GM12878 (cell line): ENCODE results near the gene MITF. TPM values are rescaled to one million over a fixed set of nuclear protein-coding genes. Genes with fewer than 3 reads are reported as not detected.

Source experiments
- ATAC-seq: fragments of 200-7000 bp; cut with Tn5 transposase; 3 replicates; pipeline ENCODE4 v1.9.1; 2020; ENCODE audit warnings: mild to moderate bottlenecking, moderate library complexity
- BruUV-seq: library from RNA; stranded (reverse); fragments of 400-500 nt; replicated peaks from 2 replicates; lab custom pipeline; 2021; lab: Mats Ljungman, UMichigan
- CTCF ChIA-PET: fragments of 300-600 bp; sonication (Branson Sonifier 250); formaldehyde crosslinking; extraction: SDS; loops from one replicate; lab custom pipeline; 2021; ENCODE audit warnings: inconsistent platforms; lab: Yijun Ruan, JAX
- POLR2A ChIA-PET: fragments of 350-600 bp; formaldehyde crosslinking; extraction: SDS; loops from one replicate; lab custom pipeline; 2021; ENCODE audit warnings: inconsistent platforms; lab: Charles Lee
- RAD21 ChIA-PET: fragments of 300-600 bp; sonication (Branson Sonifier 250); formaldehyde crosslinking; loops from one replicate; lab custom pipeline; 2023; ENCODE audit warnings: antibody characterized with exemption; ENCODE audit not compliant: unreplicated experiment; lab: Charles Lee
- SMC1A ChIA-PET: fragments of 300-600 bp; sonication (Branson Sonifier 250); formaldehyde crosslinking; loops from one replicate; lab custom pipeline; 2023; ENCODE audit not compliant: unreplicated experiment, uncharacterized antibody; lab: Charles Lee
- DNase-seq: peaks from one replicate; pipeline ENCODE4 v3.0.0-alpha.2; 2011; ENCODE audit warnings: low read depth, low spot score
- FAIRE-seq: peaks from 3 replicates; lab custom pipeline; 2011; peaks lifted over from hg19 to GRCh38; lab: Jason Lieb, UNC
- H2AFZ ChIP-seq: 2 replicates; pipeline ENCODE4 v1.6.0; 2011; ENCODE audit warnings: low read depth, low read length, control low read depth; ENCODE audit not compliant: control insufficient read depth
- H3K27ac ChIP-seq: 2 replicates; pipeline ENCODE4 v1.5.1; 2011; ENCODE audit warnings: control low read depth; ENCODE audit not compliant: control insufficient read depth, insufficient read depth
- H3K27me3 ChIP-seq, 2 experiments: replicated peaks in 1 of 2; 2 replicates each; pipeline versions ENCODE4 v1.6.0 to v1.6.1; 2011; ENCODE audit warnings: low read length in 1 of 2; ENCODE audit not compliant: control insufficient read depth in 2 of 2, insufficient read depth in 2 of 2
- H3K36me3 ChIP-seq, 2 experiments: 2 replicates each; pipeline ENCODE4 v1.5.1; 2011; ENCODE audit warnings: low read length in 1 of 2; ENCODE audit not compliant: control insufficient read depth in 2 of 2, insufficient read depth in 2 of 2
- H3K4me1 ChIP-seq: 2 replicates; pipeline ENCODE4 v1.6.1; 2011; ENCODE audit warnings: mild to moderate bottlenecking, low read length, moderate library complexity, mixed read lengths; ENCODE audit not compliant: control insufficient read depth, insufficient read depth
- H3K4me2 ChIP-seq: 2 replicates; pipeline ENCODE4 v1.6.0; 2011; ENCODE audit warnings: control low read depth; ENCODE audit not compliant: control insufficient read depth, insufficient read depth
- H3K4me3 ChIP-seq: fragments of 200-600 bp; sonication (generic); 2 replicates; pipeline ENCODE4 v1.5.1; 2016
- H3K79me2 ChIP-seq: 2 replicates; pipeline ENCODE4 v1.6.0; 2011; ENCODE audit warnings: low read length; ENCODE audit not compliant: control insufficient read depth, insufficient read depth
- H3K9ac ChIP-seq: 2 replicates; pipeline ENCODE4 v1.8.0; 2011; ENCODE audit warnings: low read length, control low read depth, mixed read lengths; ENCODE audit not compliant: control insufficient read depth, insufficient read depth
- H3K9me3 ChIP-seq: replicated peaks from 3 replicates; pipeline ENCODE4 v1.5.1; 2011; ENCODE audit warnings: mild to moderate bottlenecking, low read length; ENCODE audit not compliant: control insufficient read depth, insufficient read depth
- H4K20me1 ChIP-seq: 2 replicates; pipeline ENCODE4 v1.6.0; 2011; ENCODE audit not compliant: control insufficient read depth, insufficient read depth
- CBX5 ChIP-seq: sonication (generic); IDR thresholded peaks from 2 replicates; pipeline ENCODE4 v1.6.1; 2016; ENCODE audit warnings: low read depth, moderate library complexity, mild to moderate bottlenecking, inconsistent platforms
- IRF4 ChIP-seq: IDR thresholded peaks from 2 replicates; pipeline ENCODE4 v1.6.1; 2011; ENCODE audit warnings: low read depth, low read length
- JUNB ChIP-seq: IDR thresholded peaks from 2 replicates; pipeline ENCODE4 v1.6.1; 2016; ENCODE audit warnings: antibody characterized with exemption, mild to moderate bottlenecking
- KLF5 ChIP-seq: fragments of 450-650 bp; IDR thresholded peaks from 2 replicates; pipeline ENCODE4 v1.6.1; 2014; ENCODE audit warnings: mild to moderate bottlenecking; ENCODE audit not compliant: partially characterized antibody
- MEF2B ChIP-seq: fragments of 450-650 bp; IDR thresholded peaks from 2 replicates; pipeline ENCODE4 v1.6.1; 2018; ENCODE audit warnings: mild to moderate bottlenecking, moderate library complexity; ENCODE audit not compliant: partially characterized antibody, poor library complexity, severe bottlenecking
- NFYA ChIP-seq: IDR thresholded peaks from 2 replicates; pipeline ENCODE4 v1.6.1; 2011; ENCODE audit warnings: low read depth, mild to moderate bottlenecking, low read length, improper control_type of control experiment, borderline replicate concordance
- RELA ChIP-seq: fragments of 450-650 bp; IDR thresholded peaks from 2 replicates; pipeline ENCODE4 v1.8.0; 2014; ENCODE audit warnings: borderline replicate concordance; ENCODE audit not compliant: partially characterized antibody
- SRF ChIP-seq, 2 experiments: IDR thresholded peaks; 2 replicates each; pipeline ENCODE4 v1.6.1; 2011; ENCODE audit warnings: low read depth in 2 of 2, low read length in 2 of 2, mild to moderate bottlenecking in 1 of 2, moderate library complexity in 1 of 2
- TCF3 ChIP-seq: IDR thresholded peaks from 2 replicates; pipeline ENCODE4 v1.6.1; 2012; ENCODE audit warnings: low read depth, mild to moderate bottlenecking, low read length, borderline replicate concordance; ENCODE audit not compliant: insufficient read depth
- ZNF207 ChIP-seq: fragments of 450-650 bp; IDR thresholded peaks from 2 replicates; pipeline ENCODE4 v1.6.1; 2014; ENCODE audit warnings: antibody characterized with exemption, mild to moderate bottlenecking, borderline replicate concordance
- ZNF217 ChIP-seq: fragments of 450-650 bp; IDR thresholded peaks from 2 replicates; pipeline ENCODE4 v1.6.1; 2017; ENCODE audit warnings: antibody characterized with exemption, mild to moderate bottlenecking
- ZSCAN29 ChIP-seq: fragments of 450-650 bp; IDR thresholded peaks from 2 replicates; pipeline ENCODE4 v1.6.1; 2017; ENCODE audit warnings: mild to moderate bottlenecking, moderate library complexity
- WGBS: methylation state at CpG from one replicate; pipeline ENCODE4 v1.1.6; 2016; ENCODE audit warnings: low lambda C conversion rate; ENCODE audit not compliant: insufficient replicate concordance, insufficient coverage; ENCODE audit errors: missing lambda C conversion rate; 5-methylcytosine and 5-hydroxymethylcytosine counted together
- in situ Hi-C: fragments of 300-500 bp; cut with MboI; formaldehyde crosslinking; loops from 9 replicates; pipeline ENCODE4 v1.14.3; 2018; ENCODE audit warnings: mixed read lengths
- intact Hi-C: fragments of 100-400 bp; cut with micrococcal nuclease; formaldehyde crosslinking; loops from one replicate; pipeline ENCODE4 v1.14.2; 2022; ENCODE audit not compliant: unreplicated experiment
- polyA plus RNA-seq, 11 experiments: library from polyadenylated mRNA; depleted of rRNA in 4 of 11; unstranded in 6 of 11; stranded (reverse) in 5 of 11; fragments of >200 nt; fragmentation: Nextera tagmentation in 4 of 11; fragmentation: Illumina TruSeq in 1 of 11; extraction: Ambion mirVana in 4 of 11; extraction: Trizol in 1 of 11; gene quantifications; 1 replicate in 1 of 11; 2 replicates in 10 of 11; pipeline versions ENCODE4 v1.2.1 to v1.2.3, GENCODE V29; 2011 to 2016; ENCODE audit warnings: inconsistent platforms in 2 of 11, missing spikeins in 2 of 11, low read depth in 1 of 11
- total RNA-seq, 4 experiments: library from RNA; depleted of rRNA in 3 of 4; stranded (reverse); fragments of >200 nt in 3 of 4; fragmentation: Illumina TruSeq in 1 of 4; extraction: Trizol in 1 of 4; gene quantifications; 2 replicates each; pipeline versions ENCODE4 v1.2.1 to v1.2.3, GENCODE V29; 2013 to 2021
- TF ChIP-seq, protein P1 (sequence below): IDR thresholded peaks from 2 replicates; pipeline ENCODE4 v1.6.1; 2012; ENCODE audit warnings: low read depth, low read length, improper control_type of control experiment
- TF ChIP-seq, protein P2 (sequence below): fragments of 450-650 bp; IDR thresholded peaks from 2 replicates; pipeline ENCODE4 v1.6.1; 2016; ENCODE audit warnings: mild to moderate bottlenecking
- TF ChIP-seq, protein P3 (sequence below): IDR thresholded peaks from 2 replicates; pipeline ENCODE4 v1.6.1; 2011; ENCODE audit warnings: mild to moderate bottlenecking, low read depth, low read length, moderate library complexity; ENCODE audit not compliant: insufficient replicate concordance
- TF ChIP-seq, protein P4 (sequence below): IDR thresholded peaks from 2 replicates; pipeline ENCODE4 v1.6.1; 2012; ENCODE audit warnings: low read depth, low read length, improper control_type of control experiment

MITF gene
- total and polyA plus RNA-seq, 10 of the 15 experiments (the other 5 are each of a cell fraction or from before 2014, with no cell fraction given), result under 0.01 to 0.90 (median 0.06) TPM; not detected in 3

DNA sequence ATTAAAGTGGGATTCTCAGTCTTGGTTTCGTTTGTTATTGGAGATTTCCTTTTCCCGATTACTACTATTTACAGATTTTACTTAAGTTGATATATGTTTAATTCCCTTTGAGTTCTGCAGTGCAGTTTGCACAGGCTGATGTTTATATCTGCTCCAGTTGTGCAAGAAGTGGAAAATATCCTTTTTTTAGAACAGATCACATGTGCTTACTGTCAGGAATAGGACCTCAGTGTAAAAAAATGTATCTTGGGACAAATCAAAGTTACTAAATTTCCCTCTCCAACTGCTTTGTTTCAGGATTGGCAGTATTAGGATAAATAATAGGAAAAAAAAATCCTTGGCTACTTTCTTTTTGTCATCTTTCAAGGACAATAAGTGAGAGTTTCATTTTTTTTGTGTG lies 6.9 kb downstream of the MITF start:
- Histone ChIP-seq H3K4me3 (no peak overlapping the region), H3K9me3 (no peaks in the 10 kb centered on the region), H3K4me1 (no peaks in the 10 kb centered on the region), H3K27me3 (no peaks in the 10 kb centered on the region; a peak in 1 of 4 replicates), H3K36me3 (no peaks in the 10 kb centered on the region), H4K20me1 (no peaks in the 10 kb centered on the region), H3K79me2 (no peaks in the 10 kb centered on the region), H3K27ac (no peak overlapping the region), H3K4me2 (no peak overlapping the region), H2AFZ (no peak overlapping the region), H3K9ac (no peak overlapping the region)
- ATAC-seq (no peak), DNase-seq (no peak), FAIRE-seq (no peak)
- intact Hi-C loops (no loop called here), in situ Hi-C loops (no loop called here)
- ChIA-PET SMC1A (interaction anchor here (1.4 kb wide), 1 partner anchor 49 kb away, joined by 3 read pairs; no protein-coding TSS in a partner anchor), RAD21 (no interaction called here), POLR2A (no interaction called here), CTCF (no interaction called here)
- 21% methylated on average over 2 of the region's 2 CpGs for WGBS
- no TSS peak for BruUV-seq
- TF ChIP-seq, protein P1, sequence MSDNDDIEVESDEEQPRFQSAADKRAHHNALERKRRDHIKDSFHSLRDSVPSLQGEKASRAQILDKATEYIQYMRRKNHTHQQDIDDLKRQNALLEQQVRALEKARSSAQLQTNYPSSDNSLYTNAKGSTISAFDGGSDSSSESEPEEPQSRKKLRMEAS, result no peak
- TF ChIP-seq SRF (IDR thresholded peaks at IDR 0.05; ENCODE audit: low read depth in 2 of 2, low read length in 2 of 2), result no peak
- no peak for TF ChIP-seq RELA
- no peak for TF ChIP-seq ZNF207
- TF ChIP-seq ZSCAN29, result no peak
- no peak for TF ChIP-seq KLF5
- TF ChIP-seq, protein P2, sequence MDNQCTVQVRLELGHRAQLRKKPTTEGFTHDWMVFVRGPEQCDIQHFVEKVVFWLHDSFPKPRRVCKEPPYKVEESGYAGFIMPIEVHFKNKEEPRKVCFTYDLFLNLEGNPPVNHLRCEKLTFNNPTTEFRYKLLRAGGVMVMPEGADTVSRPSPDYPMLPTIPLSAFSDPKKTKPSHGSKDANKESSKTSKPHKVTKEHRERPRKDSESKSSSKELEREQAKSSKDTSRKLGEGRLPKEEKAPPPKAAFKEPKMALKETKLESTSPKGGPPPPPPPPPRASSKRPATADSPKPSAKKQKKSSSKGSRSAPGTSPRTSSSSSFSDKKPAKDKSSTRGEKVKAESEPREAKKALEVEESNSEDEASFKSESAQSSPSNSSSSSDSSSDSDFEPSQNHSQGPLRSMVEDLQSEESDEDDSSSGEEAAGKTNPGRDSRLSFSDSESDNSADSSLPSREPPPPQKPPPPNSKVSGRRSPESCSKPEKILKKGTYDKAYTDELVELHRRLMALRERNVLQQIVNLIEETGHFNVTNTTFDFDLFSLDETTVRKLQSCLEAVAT, result no peak
- TF ChIP-seq NFYA, result no peak
- TF ChIP-seq MEF2B, result no peak
- TF ChIP-seq IRF4, result no peak
- no peak for TF ChIP-seq CBX5
- TF ChIP-seq, protein P3, sequence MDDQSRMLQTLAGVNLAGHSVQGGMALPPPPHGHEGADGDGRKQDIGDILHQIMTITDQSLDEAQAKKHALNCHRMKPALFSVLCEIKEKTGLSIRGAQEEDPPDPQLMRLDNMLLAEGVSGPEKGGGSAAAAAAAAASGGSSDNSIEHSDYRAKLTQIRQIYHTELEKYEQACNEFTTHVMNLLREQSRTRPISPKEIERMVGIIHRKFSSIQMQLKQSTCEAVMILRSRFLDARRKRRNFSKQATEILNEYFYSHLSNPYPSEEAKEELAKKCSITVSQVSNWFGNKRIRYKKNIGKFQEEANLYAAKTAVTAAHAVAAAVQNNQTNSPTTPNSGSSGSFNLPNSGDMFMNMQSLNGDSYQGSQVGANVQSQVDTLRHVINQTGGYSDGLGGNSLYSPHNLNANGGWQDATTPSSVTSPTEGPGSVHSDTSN, result no peak
- TF ChIP-seq, protein P4, sequence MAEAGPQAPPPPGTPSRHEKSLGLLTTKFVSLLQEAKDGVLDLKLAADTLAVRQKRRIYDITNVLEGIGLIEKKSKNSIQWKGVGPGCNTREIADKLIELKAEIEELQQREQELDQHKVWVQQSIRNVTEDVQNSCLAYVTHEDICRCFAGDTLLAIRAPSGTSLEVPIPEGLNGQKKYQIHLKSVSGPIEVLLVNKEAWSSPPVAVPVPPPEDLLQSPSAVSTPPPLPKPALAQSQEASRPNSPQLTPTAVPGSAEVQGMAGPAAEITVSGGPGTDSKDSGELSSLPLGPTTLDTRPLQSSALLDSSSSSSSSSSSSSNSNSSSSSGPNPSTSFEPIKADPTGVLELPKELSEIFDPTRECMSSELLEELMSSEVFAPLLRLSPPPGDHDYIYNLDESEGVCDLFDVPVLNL, result no peak
- TF ChIP-seq ZNF217, result no peak
- no peak for TF ChIP-seq JUNB
- TF ChIP-seq TCF3, result no peak
